ENCODE data around the gene AKAP7.

Gene AKAP7

GRCh38 chr6:131199568-131200272 lies 64.5 kb downstream of the AKAP7 start:
- peak; percentile 25 to 39 for DNase-seq
- TF ChIP-seq POLR2A (IDR thresholded peaks at IDR 0.05; ENCODE audit: low read length) (no peak), GATA1 (IDR thresholded peaks at IDR 0.05; ENCODE audit: low read depth, low read length) (no peak)

- DNase-seq = no peak
- TF ChIP-seq POLR2A (IDR thresholded peaks at IDR 0.05; ENCODE audit: low read length) = no peak
- no peak for TF ChIP-seq GATA1 (IDR thresholded peaks at IDR 0.05; ENCODE audit: low read depth, low read length)
Measured at GRCh38 chr6:131205481-131206244, 70.4 kb downstream of the AKAP7 start.

- no peak for DNase-seq
- TF ChIP-seq POLR2A (IDR thresholded peaks at IDR 0.05; ENCODE audit: low read length) (no peak), GATA1 (IDR thresholded peaks at IDR 0.05; ENCODE audit: low read depth, low read length) (no peak)
Measured at GRCh38 chr6:131206463-131207251, 71.4 kb downstream of the AKAP7 start.

- no peak for DNase-seq
Measured at GRCh38 chr6:131208787-131209186, 73.5 kb downstream of the AKAP7 start.

GRCh38 chr6:131210469-131210868 lies 75.2 kb downstream of the AKAP7 start:
- no peak for DNase-seq
- no peak for TF ChIP-seq GATA1 (IDR thresholded peaks at IDR 0.05; ENCODE audit: low read depth, low read length)
- no peak for TF ChIP-seq POLR2A (IDR thresholded peaks at IDR 0.05; ENCODE audit: low read length)

More at GRCh38 chr6:131208787-131209186, 73.5 kb downstream of the AKAP7 start:
- TF ChIP-seq POLR2A (IDR thresholded peaks at IDR 0.05; ENCODE audit: low read length) (no peak), GATA1 (IDR thresholded peaks at IDR 0.05; ENCODE audit: low read depth, low read length) (no peak)

GRCh38 chr6:131212024-131212423 lies 76.8 kb downstream of the AKAP7 start:
- no peak for DNase-seq
- TF ChIP-seq POLR2A (IDR thresholded peaks at IDR 0.05; ENCODE audit: low read length) = no peak

- DNase-seq = no peak
- TF ChIP-seq POLR2A (IDR thresholded peaks at IDR 0.05; ENCODE audit: low read length) = no peak
- no peak for TF ChIP-seq GATA1 (IDR thresholded peaks at IDR 0.05; ENCODE audit: low read depth, low read length)
Measured at GRCh38 chr6:131212913-131213312, 77.6 kb downstream of the AKAP7 start.

- TF ChIP-seq GATA1 (IDR thresholded peaks at IDR 0.05; ENCODE audit: low read depth, low read length) (no peak), POLR2A (IDR thresholded peaks at IDR 0.05; ENCODE audit: low read length) (no peak)
- DNase-seq = no peak
Measured at GRCh38 chr6:131213501-131213990, 78.3 kb downstream of the AKAP7 start.

GRCh38 chr6:131215219-131215618 lies 80.0 kb downstream of the AKAP7 start:
- DNase-seq = no peak

GRCh38 chr6:131216246-131216645 lies 81.0 kb downstream of the AKAP7 start:
- TF ChIP-seq GATA1 (IDR thresholded peaks at IDR 0.05; ENCODE audit: low read depth, low read length) (no peak), POLR2A (IDR thresholded peaks at IDR 0.05; ENCODE audit: low read length) (no peak)

More at GRCh38 chr6:131215219-131215618, 80.0 kb downstream of the AKAP7 start:
- TF ChIP-seq POLR2A (IDR thresholded peaks at IDR 0.05; ENCODE audit: low read length) = no peak
- TF ChIP-seq GATA1 (IDR thresholded peaks at IDR 0.05; ENCODE audit: low read depth, low read length) = no peak

GRCh38 chr6:131222773-131223172 lies 87.5 kb downstream of the AKAP7 start:
- TF ChIP-seq POLR2A (IDR thresholded peaks at IDR 0.05; ENCODE audit: low read length) (no peak), GATA1 (IDR thresholded peaks at IDR 0.05; ENCODE audit: low read depth, low read length) (no peak)
- no peak for DNase-seq

More at GRCh38 chr6:131216246-131216645, 81.0 kb downstream of the AKAP7 start:
- no peak for DNase-seq

- TF ChIP-seq GATA1 (IDR thresholded peaks at IDR 0.05; ENCODE audit: low read depth, low read length) = no peak
- no peak for TF ChIP-seq POLR2A (IDR thresholded peaks at IDR 0.05; ENCODE audit: low read length)
- no peak for DNase-seq
Measured at GRCh38 chr6:131223416-131223815, 88.1 kb downstream of the AKAP7 start.

GRCh38 chr6:131225127-131225526 lies 89.9 kb downstream of the AKAP7 start:
- DNase-seq = no peak
- TF ChIP-seq POLR2A (IDR thresholded peaks at IDR 0.05; ENCODE audit: low read length) (no peak), GATA1 (IDR thresholded peaks at IDR 0.05; ENCODE audit: low read depth, low read length) (no peak)

- TF ChIP-seq GATA1 (IDR thresholded peaks at IDR 0.05; ENCODE audit: low read depth, low read length) (no peak), POLR2A (IDR thresholded peaks at IDR 0.05; ENCODE audit: low read length) (no peak)
Measured at GRCh38 chr6:131225959-131226358, 90.7 kb downstream of the AKAP7 start.

More at GRCh38 chr6:131225959-131226358, 90.7 kb downstream of the AKAP7 start:
- DNase-seq = no peak
